ENCODE data around the gene TM7SF2.
A peak's percentile ranks its signal among the peaks of the same experiment; 100 is the strongest.
"Not testable (repeated sequence)": the region's sequence is repeated elsewhere in the genome, so short reads cannot be mapped to it uniquely, and the experiment has no call there.

TM7SF2 gene

GRCh38 chr11:65117206-65118096 lies 5.8 kb downstream of the TM7SF2 start, which contains the start of gene ZNHIT2:
TSS of gene ZNHIT2 (minus strand) at chr11:65117701. CDS start at chr11:65117653, 48 bp downstream.
- Histone ChIP-seq H3K27me3 (ENCODE audit: insufficient read depth, low read length) (no peaks in the 10 kb centered on the region), H3K36me3 (ENCODE audit: insufficient read depth, low read depth, low read length) (peaks cover 41% of the 10 kb centered on the region), H3K9ac (ENCODE audit: low read depth, low read length) (peak within 1 kb of the TSS; percentile 92), H3K4me3 (ENCODE audit: low read length) (peak within 1 kb of the TSS; percentile 83), H3K9me3 (ENCODE audit: insufficient read depth, low read depth, low read length) (no peaks in the 10 kb centered on the region), H3K4me1 (ENCODE audit: insufficient read depth, low read length) (peaks cover 7% of the 10 kb centered on the region; the same call in 1 of the 2 replicates), H3K27ac (ENCODE audit: low read length) (no peak within 1 kb of the TSS)

GRCh38 chr11:65118097-65118837 lies 6.6 kb downstream of the TM7SF2 start:
- no peak overlapping the region for H3K9ac ChIP-seq (ENCODE audit: low read depth, low read length)
- H3K36me3 ChIP-seq (ENCODE audit: insufficient read depth, low read depth, low read length), result peaks cover 41% of the 10 kb centered on the region
- H3K4me3 ChIP-seq (ENCODE audit: low read length), result no peak overlapping the region
- H3K4me1 ChIP-seq (ENCODE audit: insufficient read depth, low read length), result peaks cover 6% of the 10 kb centered on the region; the same call in 1 of the 2 replicates
- H3K27ac ChIP-seq (ENCODE audit: low read length), result no peak overlapping the region
- H3K9me3 ChIP-seq (ENCODE audit: insufficient read depth, low read depth, low read length), result no peaks in the 10 kb centered on the region
- H3K27me3 ChIP-seq (ENCODE audit: insufficient read depth, low read length), result no peaks in the 10 kb centered on the region

- H3K36me3 ChIP-seq (ENCODE audit: insufficient read depth, low read depth, low read length), result peaks cover 45% of the 10 kb centered on the region
- H3K27me3 ChIP-seq (ENCODE audit: insufficient read depth, low read length); H3K9me3 ChIP-seq (ENCODE audit: insufficient read depth, low read depth, low read length); H3K27ac ChIP-seq (ENCODE audit: low read length); H3K4me3 ChIP-seq (ENCODE audit: low read length); H3K4me1 ChIP-seq (ENCODE audit: insufficient read depth, low read length); H3K9ac ChIP-seq (ENCODE audit: low read depth, low read length): not testable (repeated sequence)
Measured at GRCh38 chr11:65118891-65119669, 7.4 kb downstream of the TM7SF2 start.

- Histone ChIP-seq H3K9ac (ENCODE audit: low read depth, low read length) (no peak overlapping the region), H3K36me3 (ENCODE audit: insufficient read depth, low read depth, low read length) (peaks cover 51% of the 10 kb centered on the region), H3K27ac (ENCODE audit: low read length) (no peak overlapping the region), H3K4me3 (ENCODE audit: low read length) (no peak overlapping the region), H3K4me1 (ENCODE audit: insufficient read depth, low read length) (0 out of 2 replicates have a peak, but pooled peaks cover 3% of the 10 kb centered on the region), H3K27me3 (ENCODE audit: insufficient read depth, low read length) (no peaks in the 10 kb centered on the region), H3K9me3 (ENCODE audit: insufficient read depth, low read depth, low read length) (no peaks in the 10 kb centered on the region)
Measured at GRCh38 chr11:65119670-65119995, 8.0 kb downstream of the TM7SF2 start.

GRCh38 chr11:65120831-65121230 lies 9.2 kb downstream of the TM7SF2 start:
- peak overlapping the region; percentile 90; the same call in 1 of the 2 replicates for H3K9ac ChIP-seq (ENCODE audit: low read depth, low read length)
- H3K36me3 ChIP-seq (ENCODE audit: insufficient read depth, low read depth, low read length), result peaks cover 58% of the 10 kb centered on the region
- no peaks in the 10 kb centered on the region for H3K9me3 ChIP-seq (ENCODE audit: insufficient read depth, low read depth, low read length)
- no peaks in the 10 kb centered on the region for H3K27me3 ChIP-seq (ENCODE audit: insufficient read depth, low read length)
- H3K4me1 ChIP-seq (ENCODE audit: insufficient read depth, low read length), result 0 out of 2 replicates have a peak, but pooled peaks cover 3% of the 10 kb centered on the region
- peak overlapping the region; percentile 88 for H3K4me3 ChIP-seq (ENCODE audit: low read length)
- H3K27ac ChIP-seq (ENCODE audit: low read length), result no peak overlapping the region

GRCh38 chr11:65121447-65121864 lies 9.8 kb downstream of the TM7SF2 start:
- 0 out of 2 replicates have a peak, but pooled peaks cover 3% of the 10 kb centered on the region for H3K4me1 ChIP-seq (ENCODE audit: insufficient read depth, low read length)
- peak overlapping the region; percentile 59 for H3K27ac ChIP-seq (ENCODE audit: low read length)
- peak overlapping the region; percentile 88 for H3K4me3 ChIP-seq (ENCODE audit: low read length)
- H3K27me3 ChIP-seq (ENCODE audit: insufficient read depth, low read length), result no peaks in the 10 kb centered on the region
- no peaks in the 10 kb centered on the region for H3K9me3 ChIP-seq (ENCODE audit: insufficient read depth, low read depth, low read length)
- peaks cover 60% of the 10 kb centered on the region for H3K36me3 ChIP-seq (ENCODE audit: insufficient read depth, low read depth, low read length)
- H3K9ac ChIP-seq (ENCODE audit: low read depth, low read length), result peak overlapping the region; percentile 90

- H3K27ac ChIP-seq (ENCODE audit: low read length), result peak within 1 kb of the TSS; percentile 90
- peak within 1 kb of the TSS; percentile 88 for H3K4me3 ChIP-seq (ENCODE audit: low read length)
- peaks cover 66% of the 10 kb centered on the region for H3K36me3 ChIP-seq (ENCODE audit: insufficient read depth, low read depth, low read length)
Measured at GRCh38 chr11:65121865-65122696, 10.4 kb downstream of the TM7SF2 start, which contains the start of the genes FAU and MRPL49. TSS of gene FAU (minus strand) at chr11:65122134. CDS start at chr11:65121813, 321 bp downstream. TSS of gene MRPL49 (plus strand) at chr11:65122321. CDS start at chr11:65122347, 26 bp downstream.

GRCh38 chr11:65124480-65125196 lies 13.0 kb downstream of the TM7SF2 start:
- Histone ChIP-seq H3K36me3 (ENCODE audit: insufficient read depth, low read depth, low read length) (peaks cover 77% of the 10 kb centered on the region), H3K27me3 (ENCODE audit: insufficient read depth, low read length) (no peaks in the 10 kb centered on the region), H3K4me1 (ENCODE audit: insufficient read depth, low read length) (0 out of 2 replicates have a peak, but pooled peaks cover 3% of the 10 kb centered on the region), H3K27ac (ENCODE audit: low read length) (no peak overlapping the region), H3K9ac (ENCODE audit: low read depth, low read length) (no peak overlapping the region), H3K4me3 (ENCODE audit: low read length) (no peak overlapping the region), H3K9me3 (ENCODE audit: insufficient read depth, low read depth, low read length) (no peaks in the 10 kb centered on the region)

More at GRCh38 chr11:65121865-65122696, 10.4 kb downstream of the TM7SF2 start, which contains the start of the genes FAU and MRPL49:
- Histone ChIP-seq H3K9ac (ENCODE audit: low read depth, low read length) (peak within 1 kb of the TSS; percentile 90), H3K27me3 (ENCODE audit: insufficient read depth, low read length) (no peaks in the 10 kb centered on the region), H3K9me3 (ENCODE audit: insufficient read depth, low read depth, low read length) (no peaks in the 10 kb centered on the region), H3K4me1 (ENCODE audit: insufficient read depth, low read length) (0 out of 2 replicates have a peak, but pooled peaks cover 3% of the 10 kb centered on the region)

GRCh38 chr11:65125197-65126056 lies 13.8 kb downstream of the TM7SF2 start:
- 0 out of 2 replicates have a peak, but pooled peaks cover 3% of the 10 kb centered on the region for H3K4me1 ChIP-seq (ENCODE audit: insufficient read depth, low read length)
- no peaks in the 10 kb centered on the region for H3K27me3 ChIP-seq (ENCODE audit: insufficient read depth, low read length)
- no peak overlapping the region for H3K27ac ChIP-seq (ENCODE audit: low read length)
- H3K36me3 ChIP-seq (ENCODE audit: insufficient read depth, low read depth, low read length), result peaks cover 77% of the 10 kb centered on the region
- no peaks in the 10 kb centered on the region for H3K9me3 ChIP-seq (ENCODE audit: insufficient read depth, low read depth, low read length)
- H3K4me3 ChIP-seq (ENCODE audit: low read length), result no peak overlapping the region
- no peak overlapping the region for H3K9ac ChIP-seq (ENCODE audit: low read depth, low read length)
